ENCODE measurements around the gene TRIM45.
A peak's percentile ranks its signal among the peaks of the same experiment; 100 is the strongest.

DNA sequence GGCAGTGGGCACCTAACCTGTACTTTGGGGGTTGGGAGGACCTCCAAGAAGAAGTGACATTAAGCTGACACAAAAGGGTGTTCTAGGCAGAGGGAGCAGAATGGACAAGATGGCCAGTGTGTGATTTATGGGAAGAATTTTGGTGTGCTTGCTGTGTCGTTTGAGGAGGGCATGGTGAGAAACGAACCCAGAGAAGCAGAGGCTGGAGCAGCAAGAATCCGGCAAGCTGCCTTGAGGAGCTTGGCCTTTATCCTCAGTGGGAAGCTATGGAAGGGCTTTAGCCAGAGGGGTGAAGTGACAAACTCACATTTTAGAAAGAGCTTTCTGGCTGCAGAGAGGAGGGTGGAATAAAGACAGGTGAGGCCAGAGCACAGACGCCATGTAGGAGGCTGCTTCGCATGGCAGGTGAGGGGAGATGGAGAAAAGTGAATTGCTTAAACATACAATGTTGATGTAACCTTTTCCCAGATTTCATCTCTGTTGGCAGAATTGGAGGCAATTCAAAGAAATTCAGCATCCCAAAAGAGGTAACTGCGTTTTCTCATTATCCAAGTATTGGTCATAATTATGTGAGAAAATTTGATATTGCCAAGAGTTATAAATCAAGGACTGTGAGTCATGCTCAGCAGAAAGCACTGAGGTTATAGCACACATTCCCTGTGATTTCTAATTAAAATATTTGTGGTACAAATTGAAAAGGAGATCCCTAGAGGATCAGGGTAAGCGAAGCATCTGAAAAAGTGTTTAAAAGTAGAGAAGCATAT lies 26.5 kb downstream of the TRIM45 start:
- no peak for TF ChIP-seq EZH2 (IDR thresholded peaks at IDR 0.05; ENCODE audit: insufficient read depth, poor library complexity, severe bottlenecking)
- peak; percentile 69; the same call in 1 of the 2 replicates for TF ChIP-seq EZH2phosphoT487 (IDR thresholded peaks at IDR 0.05; ENCODE audit: insufficient read depth, low read depth)

All from GM23248 (cell line).